ENCODE data around the gene ACTG1. TPM values are rescaled to one million over a fixed set of nuclear protein-coding genes. Genes with fewer than 3 reads are reported as not detected.

The ACTG1 gene
- total RNA-seq, 1 donor from 2014 or later, result 468 TPM

DNA sequence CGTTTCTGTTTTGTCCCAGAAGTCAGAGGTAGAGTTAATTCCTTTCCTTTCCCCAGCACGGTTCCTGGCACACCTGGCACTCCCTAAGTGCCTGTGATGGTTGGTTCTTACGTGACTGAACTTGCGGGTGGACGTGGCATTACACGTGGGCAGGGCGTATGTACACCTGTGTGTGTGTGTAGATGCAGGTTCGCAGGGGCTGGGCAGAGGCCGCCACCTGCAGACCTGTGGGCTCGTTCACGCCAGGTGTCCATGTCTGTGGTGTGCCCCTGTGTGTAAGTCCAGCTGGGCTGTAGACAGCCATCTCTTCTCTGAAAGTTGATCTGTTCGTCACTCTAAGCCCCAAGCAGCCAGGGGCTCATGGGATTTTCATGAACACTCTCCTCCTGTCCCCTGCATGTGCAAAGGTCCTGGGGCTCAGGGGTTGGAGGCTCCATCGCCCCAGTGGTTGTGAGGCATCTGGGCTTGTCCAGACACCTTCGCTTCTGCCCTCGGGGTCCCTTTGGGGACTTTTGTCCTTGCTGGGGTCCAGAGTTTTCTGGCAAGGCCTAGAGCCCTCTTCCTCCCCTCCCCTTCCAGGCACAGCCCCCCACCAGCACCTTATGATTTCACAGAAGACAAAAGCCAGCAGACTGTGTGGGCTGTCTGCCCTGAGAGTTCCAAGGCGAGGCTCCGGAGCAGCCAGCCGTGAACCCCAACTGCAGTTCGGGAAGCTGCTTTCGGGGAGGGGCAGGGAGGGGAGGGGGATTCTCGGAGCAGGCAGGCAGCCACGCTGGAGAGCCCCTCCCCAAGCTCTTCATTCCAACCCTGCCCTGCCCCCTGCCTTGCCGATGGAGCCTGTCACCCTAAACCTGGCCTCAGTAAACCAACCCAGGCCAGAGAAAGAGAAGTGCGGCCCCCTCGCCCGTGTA is 10.1 kb upstream of the ACTG1 start:
- ATAC-seq (no peak), DNase-seq (ENCODE audit: missing footprints) (peak; percentile 30)
- intact Hi-C loops (cut with DNase I), result no loop called here

DNA sequence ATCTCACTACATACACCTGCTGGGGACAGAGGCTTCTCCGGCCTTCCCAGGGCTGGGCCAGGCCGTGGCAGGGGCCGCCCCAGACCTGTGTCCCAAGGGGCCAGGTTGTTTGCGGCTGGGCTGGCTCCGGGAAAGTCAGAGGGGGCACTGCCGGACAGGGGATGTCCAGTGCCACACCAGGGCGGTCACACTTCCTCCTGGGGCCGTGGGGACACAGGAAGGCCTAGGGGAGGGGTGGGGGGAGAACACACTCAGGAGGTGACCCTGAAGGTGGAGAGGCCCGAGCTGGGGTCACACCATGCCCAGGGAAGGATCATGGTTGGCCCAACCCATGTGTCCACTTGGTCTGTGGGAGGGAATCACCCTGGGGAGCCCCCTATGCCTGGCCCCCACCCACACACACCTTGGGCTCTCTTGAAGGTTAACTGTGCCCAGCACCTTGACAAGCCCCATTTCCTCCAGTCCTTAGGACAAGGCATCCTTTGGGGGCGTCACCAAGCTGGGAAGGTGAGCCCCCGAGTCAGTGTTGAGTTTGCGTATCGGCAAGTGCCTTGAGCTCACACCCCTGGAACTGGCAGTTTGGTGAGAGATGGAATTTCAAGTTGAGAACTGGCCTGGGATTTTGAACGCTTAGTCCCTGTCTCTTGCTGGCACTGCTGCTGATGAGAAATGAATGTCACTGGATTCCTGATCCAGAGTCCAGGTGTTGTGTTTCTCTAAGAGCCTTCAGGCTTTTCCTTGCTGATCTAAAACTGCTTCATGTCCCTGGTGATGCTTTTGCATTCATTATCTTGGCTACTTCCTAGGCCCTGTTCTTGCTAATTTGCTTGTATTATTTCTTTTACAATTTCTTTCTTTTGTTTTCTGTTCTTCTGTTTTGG is 7.7 kb upstream of the ACTG1 start:
- ATAC-seq (no peak), DNase-seq (ENCODE audit: missing footprints) (no peak)
- intact Hi-C loops (cut with DNase I), result no loop called here

DNA sequence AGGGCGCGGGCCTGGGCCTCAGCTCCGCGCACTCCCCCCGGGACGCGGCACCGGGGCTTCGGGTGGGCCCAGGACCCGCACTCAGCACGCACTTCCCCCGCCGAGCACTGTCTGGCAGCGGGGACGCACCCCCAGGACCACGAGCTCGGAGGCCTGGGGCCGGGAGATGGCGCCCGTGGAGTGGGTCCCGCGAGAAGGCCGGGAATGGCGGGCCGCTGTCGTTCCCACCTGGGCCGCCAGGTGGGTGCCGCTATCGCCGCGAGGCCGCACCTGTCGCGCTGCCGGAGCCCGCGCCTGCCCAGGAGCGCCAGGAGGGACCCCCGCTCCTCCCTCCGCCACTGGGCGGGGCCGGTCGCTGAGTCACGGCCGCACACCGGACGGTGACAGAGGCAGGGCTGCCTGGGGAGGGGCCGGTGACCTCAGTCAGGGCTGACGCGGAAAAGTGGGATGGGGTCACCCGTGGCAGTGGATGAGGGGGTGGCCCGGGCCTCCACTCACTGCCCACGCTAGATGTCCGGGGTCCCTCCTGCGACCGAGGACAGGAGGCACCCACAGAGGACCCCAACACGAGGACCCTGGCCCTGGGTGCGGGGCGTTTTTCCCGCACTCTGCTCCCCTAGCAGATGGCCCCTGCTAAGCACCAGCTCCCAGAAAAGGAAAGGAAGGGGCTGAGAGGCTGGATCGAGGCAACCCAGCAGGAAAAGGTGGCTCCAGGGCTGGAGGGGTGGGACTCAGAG is 6.9 kb upstream of the ACTG1 start:
- intact Hi-C loops (cut with DNase I), result loop anchor here (5.0 kb wide), 1 partner anchor 33 kb away; the partner anchor contains the start of gene FAAP100
- peak; percentile 64 for DNase-seq (ENCODE audit: missing footprints)
- no peak for ATAC-seq

DNA sequence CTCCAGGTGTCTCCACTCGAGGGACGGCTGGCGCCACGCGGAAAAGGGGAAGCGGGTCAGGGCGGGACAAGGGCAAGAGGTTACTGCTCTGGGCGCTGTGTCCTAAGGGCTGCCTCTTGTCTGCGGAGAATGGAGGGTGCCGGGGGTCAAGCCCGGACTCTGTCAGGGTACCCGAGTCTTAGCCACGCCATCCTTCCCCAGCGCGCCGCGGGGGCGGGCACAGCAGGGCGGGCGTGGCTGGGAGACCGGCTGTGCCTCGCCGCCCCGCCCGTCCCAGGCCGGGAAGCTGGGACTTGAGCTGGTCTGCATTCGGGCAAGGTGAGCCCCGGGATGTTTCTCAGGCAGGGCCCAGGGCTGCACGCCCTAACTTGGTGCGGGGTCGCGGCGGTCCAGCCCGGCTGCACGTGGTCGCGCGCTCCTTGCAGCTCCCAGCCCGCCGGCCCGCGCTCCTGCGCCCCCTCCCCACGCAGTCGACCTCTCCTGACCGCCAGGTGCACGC is 6.2 kb upstream of the ACTG1 start:
- DNase-seq (ENCODE audit: missing footprints), result peak; percentile 84

DNA sequence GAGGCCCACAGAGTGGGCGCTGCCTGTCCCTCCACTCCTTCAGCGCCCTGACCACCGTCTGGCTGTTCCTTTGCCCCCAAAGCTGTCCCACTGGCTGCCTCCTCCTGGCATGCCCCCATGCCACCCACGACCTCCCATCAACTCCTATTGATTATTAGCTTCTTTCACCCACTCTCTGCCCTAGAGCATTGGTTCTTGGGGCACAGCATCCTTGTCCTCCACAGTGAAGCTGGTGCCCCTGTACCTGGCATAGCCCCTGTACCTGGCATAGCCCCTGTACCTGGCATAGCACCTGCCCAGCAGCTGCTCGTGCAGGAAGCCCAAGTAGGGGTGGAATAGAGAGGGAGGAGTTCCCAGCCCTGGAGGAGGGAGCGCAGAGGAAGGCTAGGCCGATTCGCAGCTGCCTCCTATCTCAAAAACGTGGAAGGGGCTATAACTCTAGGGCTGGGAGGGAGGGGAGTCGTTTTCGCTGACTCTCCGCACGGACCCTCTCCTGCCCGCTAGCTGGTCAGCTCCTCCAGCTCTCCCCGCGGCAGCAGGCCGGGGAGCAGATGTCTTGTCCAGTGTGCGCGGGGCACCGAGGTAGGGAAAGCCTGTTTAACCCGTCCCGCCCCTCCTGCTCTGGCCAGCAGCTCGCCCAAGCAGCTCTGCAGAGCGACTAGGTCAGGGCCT is 5.7 kb upstream of the ACTG1 start:
- intact Hi-C loops (cut with DNase I), result loop anchor here (5.0 kb wide), 1 partner anchor 34 kb away; the partner anchor contains the start of gene FAAP100
- ATAC-seq (no peak), DNase-seq (ENCODE audit: missing footprints) (peak; percentile 30)

More for the DNA sequence above, 6.2 kb upstream of the ACTG1 start:
- peak; percentile 21 for ATAC-seq
- intact Hi-C loops (cut with DNase I), result loop anchor here (5.0 kb wide), 1 partner anchor 33 kb away; the partner anchor contains the start of gene FAAP100

DNA sequence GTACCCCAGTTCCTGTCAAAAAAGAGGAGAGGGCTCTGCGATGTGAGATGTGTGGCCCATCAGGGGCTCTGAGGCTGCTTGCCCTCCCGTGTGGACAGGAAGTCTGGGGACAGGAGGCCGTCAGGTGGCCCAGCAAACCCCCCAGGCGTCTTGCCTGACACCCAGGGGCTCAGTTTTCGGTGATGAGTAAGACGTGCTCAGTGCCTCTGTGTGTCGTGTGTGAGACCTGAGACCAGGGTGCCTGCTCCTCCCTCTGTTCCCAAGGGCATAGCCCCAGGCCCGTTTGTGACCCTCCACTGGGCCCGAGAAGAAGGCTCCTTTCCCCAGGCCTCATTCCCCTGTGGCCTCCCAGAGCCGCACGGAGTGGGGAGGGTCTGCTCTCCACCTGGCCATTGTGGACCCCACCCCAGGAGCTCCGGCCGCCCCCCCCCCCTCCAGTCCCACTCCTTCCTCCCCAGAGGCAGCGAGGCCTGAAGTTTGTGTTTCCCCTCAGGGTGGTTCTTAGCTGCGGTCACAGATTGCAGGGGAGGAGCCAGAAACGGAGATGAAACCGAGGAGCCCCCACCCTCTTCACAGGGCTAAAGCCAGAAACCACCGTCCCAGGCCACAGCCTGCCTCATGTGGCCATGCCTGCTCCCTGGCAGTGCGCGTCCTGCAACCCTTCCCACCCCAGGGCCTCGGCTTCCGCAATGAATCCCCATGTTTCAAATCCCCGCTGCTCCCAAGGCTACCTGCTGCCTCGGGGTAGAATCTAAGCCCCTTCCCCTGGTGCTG is 4.9 kb upstream of the ACTG1 start:
- intact Hi-C loops (cut with DNase I), result loop anchor here (5.0 kb wide), 1 partner anchor 35 kb away; the partner anchor contains the start of gene FAAP100
- ATAC-seq (no peak), DNase-seq (ENCODE audit: missing footprints) (peak; percentile 49)

DNA sequence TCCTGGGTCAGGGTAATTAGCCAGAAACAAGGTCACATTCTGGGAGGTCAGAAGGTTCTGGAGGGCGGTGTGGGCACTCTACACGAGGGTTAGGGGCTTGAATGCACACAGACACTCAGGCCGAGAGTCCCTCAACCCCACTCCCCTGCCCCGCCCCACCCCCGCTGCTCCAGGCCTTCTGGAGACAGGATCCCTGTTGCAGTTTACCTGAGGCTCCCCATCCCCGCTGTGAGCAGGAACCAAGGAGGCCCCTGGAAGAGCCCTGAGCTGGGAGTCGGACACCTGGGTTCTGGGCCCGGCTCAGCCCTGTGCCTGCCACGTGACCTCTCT is 4.4 kb upstream of the ACTG1 start:
- DNase-seq (ENCODE audit: missing footprints), result peak; percentile 42
- intact Hi-C loops (cut with DNase I), result loop anchor here (5.0 kb wide), 1 partner anchor 35 kb away; the partner anchor contains the start of gene FAAP100
- ATAC-seq, result no peak

DNA sequence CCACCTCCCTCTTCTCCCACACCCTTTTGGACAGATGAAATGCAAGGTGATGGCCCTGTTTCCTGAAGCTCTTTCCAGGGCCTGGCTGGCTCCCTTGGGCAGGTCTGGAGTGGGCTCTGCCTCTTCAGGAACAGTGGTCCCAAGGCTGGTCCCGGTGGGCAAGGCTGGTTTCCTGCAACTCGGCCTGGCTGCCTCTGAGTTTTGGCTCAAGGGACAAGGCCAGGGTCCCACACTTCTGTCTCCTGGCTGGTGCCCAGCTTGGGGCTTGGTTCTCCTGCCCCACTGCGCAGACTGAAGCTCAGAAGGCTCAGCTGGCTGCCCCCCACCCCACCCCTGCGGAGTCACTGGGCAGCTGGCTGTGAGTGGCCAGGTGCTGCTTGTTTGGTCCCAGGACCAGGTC is 3.8 kb upstream of the ACTG1 start:
- no peak for ATAC-seq
- peak; percentile 39 for DNase-seq (ENCODE audit: missing footprints)
- intact Hi-C loops (cut with DNase I), result loop anchor here (5.0 kb wide), 1 partner anchor 36 kb away; the partner anchor contains the start of gene FAAP100

DNA sequence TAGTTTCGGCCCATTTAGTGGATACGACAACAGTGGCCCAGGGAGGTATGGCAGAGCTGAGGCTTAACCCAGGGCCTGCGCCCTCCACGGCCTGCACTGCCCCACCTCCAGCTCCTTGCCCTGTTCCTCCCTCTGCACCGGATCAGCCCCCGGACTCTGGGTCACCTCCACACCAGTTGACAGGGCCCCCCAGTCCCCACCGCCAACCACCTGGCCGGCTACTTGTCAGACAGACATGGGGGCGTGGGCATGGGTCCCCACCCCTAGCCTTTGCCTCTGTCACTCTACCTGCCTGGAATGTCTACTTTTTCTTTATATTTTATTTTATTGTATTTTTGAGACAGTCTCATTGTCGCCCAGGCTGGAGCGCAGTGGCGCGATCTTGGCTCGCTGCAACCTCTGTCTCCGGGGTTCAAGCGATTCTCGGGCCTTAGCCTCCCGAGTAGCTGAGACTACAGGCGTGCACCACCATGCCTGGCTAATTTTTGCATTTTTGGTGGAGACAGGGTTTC is 3.0 kb upstream of the ACTG1 start:
- DNase-seq (ENCODE audit: missing footprints), result peak; percentile 75
- ATAC-seq, result no peak
- intact Hi-C loops (cut with DNase I), result loop anchor here (5.0 kb wide), 1 partner anchor 37 kb away; the partner anchor contains the start of gene FAAP100

DNA sequence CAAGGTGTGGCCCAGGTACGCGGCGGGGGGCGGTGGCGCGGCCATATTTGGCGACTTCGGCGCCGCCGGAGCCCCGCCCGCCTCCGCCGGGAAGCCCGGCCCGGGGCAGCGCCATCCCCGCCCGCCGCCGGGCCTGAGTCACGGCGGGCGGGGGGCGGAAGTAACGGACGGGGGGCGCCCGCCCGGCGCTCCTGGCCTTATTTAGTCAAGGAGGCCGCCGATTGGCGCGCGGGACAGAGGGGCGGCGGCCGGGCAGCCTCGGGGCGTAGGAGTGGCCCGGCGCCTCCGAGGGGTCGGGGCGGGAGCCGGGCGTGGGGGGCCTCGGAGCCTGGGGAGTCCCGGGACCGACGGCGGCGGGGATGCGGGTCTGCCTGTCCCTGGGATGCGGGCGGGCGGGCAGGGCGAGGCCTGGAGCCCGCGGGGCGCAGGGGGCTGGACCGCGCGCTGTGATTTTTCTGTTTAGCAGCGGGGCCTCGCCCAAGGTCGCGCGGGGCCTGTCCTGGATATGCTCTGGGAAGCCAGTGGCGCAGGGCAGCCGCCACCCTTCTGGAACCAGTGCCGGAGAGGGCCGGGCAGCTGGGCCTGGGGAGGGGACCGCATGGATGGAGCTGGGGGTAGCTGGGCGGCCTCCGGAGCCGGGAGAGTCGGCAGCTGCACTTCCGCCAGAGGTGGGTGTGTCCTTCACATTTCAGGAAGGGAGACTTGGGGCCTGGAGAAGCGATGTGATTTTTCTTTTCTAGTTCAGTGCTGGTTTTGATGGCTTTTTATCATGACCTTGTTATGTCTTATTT is 2.3 kb upstream of the ACTG1 start:
- intact Hi-C loops (cut with DNase I), result loop anchor here (5.0 kb wide), 2 partner anchors 37 to 87 kb away; partner anchors contain the start of gene FAAP100
- DNase-seq (ENCODE audit: missing footprints), result peak; percentile 94
- ATAC-seq, result peak; percentile 53

DNA sequence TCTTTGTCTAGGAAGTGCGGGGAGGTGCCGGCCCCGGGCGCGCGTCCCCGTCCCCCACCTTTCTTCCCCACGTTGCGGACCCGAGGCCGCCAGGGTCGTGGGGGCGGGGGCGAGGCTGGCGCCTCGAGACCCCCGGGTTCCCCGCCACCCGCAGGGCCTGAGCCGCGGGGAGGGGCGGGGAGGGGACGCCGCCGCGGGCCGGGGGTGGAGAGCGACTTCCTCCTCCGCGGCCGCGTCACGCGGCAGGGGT is 1.8 kb upstream of the ACTG1 start:
- DNase-seq (ENCODE audit: missing footprints), result no peak
- intact Hi-C loops (cut with DNase I), result loop anchor here (5.0 kb wide), 1 partner anchor 88 kb away; no protein-coding TSS in a partner anchor
- no peak for ATAC-seq

DNA sequence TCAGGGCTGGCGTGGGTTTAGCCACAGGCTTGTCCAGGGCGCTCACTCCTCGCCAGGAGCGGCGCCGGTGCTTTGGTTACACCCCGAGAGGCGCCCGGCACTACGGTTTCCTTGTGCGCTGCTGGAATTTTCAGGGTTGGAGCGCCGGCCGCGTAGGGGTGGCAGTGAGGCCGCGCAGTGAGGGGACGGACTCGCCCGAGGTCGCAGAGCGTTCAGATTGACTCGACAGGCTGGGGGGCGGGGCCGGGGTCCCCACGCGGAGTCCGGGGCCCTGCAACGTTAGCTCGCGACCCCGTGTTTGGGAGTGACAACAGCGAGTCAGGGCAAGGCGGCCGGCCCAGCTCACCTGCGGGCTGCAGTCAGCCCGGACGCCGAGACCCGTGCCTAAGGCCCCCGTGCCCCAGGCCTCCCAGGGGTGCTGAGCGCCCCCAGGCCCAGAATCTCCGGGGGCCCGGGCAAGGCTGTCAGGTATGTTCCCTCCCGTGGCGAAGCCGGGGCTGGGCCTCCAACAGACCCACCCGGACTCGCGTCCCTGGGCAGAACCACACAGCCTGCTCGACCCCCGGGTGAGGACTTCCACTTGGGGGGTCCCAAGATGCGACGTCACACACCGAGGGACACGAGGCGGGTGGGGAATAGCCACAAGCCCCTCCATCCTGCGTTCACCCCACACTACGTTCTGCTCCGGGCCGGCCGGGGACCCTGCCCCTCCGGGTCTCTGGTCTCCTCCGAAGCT is 1.3 kb upstream of the ACTG1 start:
- ATAC-seq (peak; percentile 22), DNase-seq (ENCODE audit: missing footprints) (peak; percentile 90)
- intact Hi-C loops (cut with DNase I), result loop anchor here (5.0 kb wide), 1 partner anchor 88 kb away; no protein-coding TSS in a partner anchor

DNA sequence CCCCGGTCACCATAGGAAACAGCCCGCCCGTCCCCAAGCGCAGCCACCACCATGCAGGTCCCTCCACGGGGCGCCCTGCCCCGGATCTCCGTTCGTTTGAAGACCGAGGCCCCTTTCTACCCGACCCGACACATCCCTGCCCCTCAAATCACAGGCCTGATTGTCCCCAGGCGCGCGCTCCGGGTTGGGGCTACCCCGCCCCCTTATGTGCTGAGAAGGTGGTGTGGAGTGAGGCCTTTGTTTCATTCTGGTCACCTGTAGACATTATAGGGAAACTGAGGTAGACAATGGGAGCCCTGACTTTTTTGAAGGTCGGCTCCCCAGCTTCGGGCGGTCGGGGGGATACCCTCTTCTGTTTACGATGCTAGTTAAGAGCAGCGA is 763 bp upstream of the ACTG1 start:
- ATAC-seq (peak; percentile 19), DNase-seq (ENCODE audit: missing footprints) (peak; percentile 87)
- intact Hi-C loops (cut with DNase I), result loop anchor here (5.0 kb wide), 1 partner anchor 89 kb away; no protein-coding TSS in a partner anchor

DNA sequence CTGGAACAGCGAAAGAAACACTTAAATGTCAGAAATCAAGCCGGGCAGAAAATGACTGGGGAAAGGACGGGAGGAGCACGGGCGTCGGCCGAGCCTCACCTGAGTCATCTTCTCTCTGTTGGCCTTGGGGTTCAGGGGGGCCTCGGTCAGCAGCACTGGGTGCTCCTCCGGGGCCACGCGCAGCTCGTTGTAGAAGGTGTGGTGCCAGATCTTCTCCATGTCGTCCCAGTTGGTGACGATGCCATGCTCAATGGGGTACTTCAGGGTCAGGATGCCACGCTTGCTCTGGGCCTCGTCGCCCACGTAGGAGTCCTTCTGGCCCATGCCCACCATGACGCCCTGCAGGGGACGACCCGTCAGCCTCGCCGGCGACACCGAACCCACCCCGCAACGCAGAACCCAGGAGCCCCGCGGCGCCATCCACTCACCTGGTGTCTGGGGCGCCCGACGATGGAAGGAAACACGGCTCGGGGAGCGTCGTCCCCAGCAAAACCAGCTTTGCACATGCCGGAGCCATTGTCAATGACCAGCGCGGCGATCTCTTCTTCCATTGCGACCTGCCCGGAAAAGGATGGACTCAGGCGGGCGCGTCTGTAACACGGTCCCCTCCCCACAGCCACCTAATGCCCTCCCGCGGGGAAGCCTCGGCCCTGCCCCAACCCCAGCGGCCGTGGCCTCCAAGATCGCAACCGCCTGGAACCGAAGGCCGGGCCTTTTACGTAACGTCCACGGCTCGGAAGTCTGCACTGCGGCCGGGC is 616 bp downstream of the ACTG1 start:
- intact Hi-C loops (cut with DNase I), result loop anchor here (5.0 kb wide), 1 partner anchor 90 kb away; no protein-coding TSS in a partner anchor
- no peak for ATAC-seq
- DNase-seq (ENCODE audit: missing footprints), result peak; percentile 64

DNA sequence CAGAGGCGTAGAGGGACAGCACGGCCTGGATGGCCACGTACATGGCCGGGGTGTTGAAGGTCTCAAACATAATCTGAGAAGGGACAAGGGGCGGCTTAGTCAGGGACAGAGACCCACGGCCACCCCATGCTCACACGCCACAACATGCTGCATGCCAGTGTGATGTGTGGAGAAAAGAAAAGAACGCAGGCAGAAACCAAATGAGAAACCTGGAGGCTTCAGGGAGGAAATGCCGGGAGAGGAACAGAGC is 1.1 kb downstream of the ACTG1 start:
- DNase-seq (ENCODE audit: missing footprints), result no peak
- intact Hi-C loops (cut with DNase I), result loop anchor here (5.0 kb wide), 1 partner anchor 91 kb away; no protein-coding TSS in a partner anchor
- no peak for ATAC-seq
